HEK293 (cell line): ENCODE results near the gene HOXA4.
A peak's percentile ranks its signal among the peaks of the same experiment; 100 is the strongest.

ENCODE experiments used
- HOXA7 ChIP-seq: sonication (generic); formaldehyde crosslinking; IDR thresholded peaks from 2 replicates; pipeline ENCODE4 v1.8.1; 2022; ENCODE audit warnings: missing genetic modification reagents, borderline replicate concordance
- KLF1 ChIP-seq: fragments of 450-650 bp; formaldehyde crosslinking; IDR thresholded peaks from 2 replicates; pipeline ENCODE4 v1.5.1; 2016; ENCODE audit warnings: missing biosample characterization, missing genetic modification characterization
- KLF7 ChIP-seq: fragments of 450-650 bp; formaldehyde crosslinking; IDR thresholded peaks from 2 replicates; pipeline ENCODE4 v1.5.1; 2016; ENCODE audit warnings: missing biosample characterization, missing genetic modification characterization, borderline replicate concordance
- MZF1 ChIP-seq: fragments of 450-650 bp; formaldehyde crosslinking; IDR thresholded peaks from 2 replicates; pipeline ENCODE4 v1.5.1; 2017; ENCODE audit warnings: missing biosample characterization, missing genetic modification characterization, borderline replicate concordance
- OVOL3 ChIP-seq: fragments of 450-650 bp; formaldehyde crosslinking; IDR thresholded peaks from 2 replicates; pipeline ENCODE4 v1.5.1; 2016; ENCODE audit warnings: missing biosample characterization, missing genetic modification characterization
- PRDM2 ChIP-seq: fragments of 450-650 bp; formaldehyde crosslinking; IDR thresholded peaks from 2 replicates; pipeline ENCODE4 v1.5.1; 2016; ENCODE audit warnings: missing biosample characterization, missing genetic modification characterization, borderline replicate concordance
- SP7 ChIP-seq: fragments of 450-650 bp; formaldehyde crosslinking; IDR thresholded peaks from 2 replicates; pipeline ENCODE4 v1.5.1; 2016; ENCODE audit warnings: missing biosample characterization, missing genetic modification characterization
- ZBTB17 ChIP-seq: fragments of 450-650 bp; formaldehyde crosslinking; IDR thresholded peaks from 2 replicates; pipeline ENCODE4 v1.5.1; 2016; ENCODE audit warnings: missing biosample characterization, missing genetic modification characterization
- ZNF10 ChIP-seq: fragments of 450-650 bp; formaldehyde crosslinking; IDR thresholded peaks from 2 replicates; pipeline ENCODE4 v1.5.1; 2017; ENCODE audit warnings: missing biosample characterization, missing genetic modification characterization
- ZNF138 ChIP-seq: fragments of 450-650 bp; formaldehyde crosslinking; IDR thresholded peaks from 2 replicates; pipeline ENCODE4 v1.5.1; 2016; ENCODE audit warnings: missing biosample characterization, missing genetic modification characterization, borderline replicate concordance
- ZNF157 ChIP-seq: fragments of 450-650 bp; formaldehyde crosslinking; IDR thresholded peaks from 2 replicates; pipeline ENCODE4 v1.5.1; 2016; ENCODE audit warnings: missing biosample characterization, missing genetic modification characterization
- ZNF2 ChIP-seq: fragments of 450-650 bp; formaldehyde crosslinking; IDR thresholded peaks from 2 replicates; pipeline ENCODE4 v1.5.1; 2016; ENCODE audit warnings: missing biosample characterization, missing genetic modification characterization
- ZNF274 ChIP-seq, 2 experiments: fragments of 200-500 bp in 1 of 2; fragments of 450-650 bp in 1 of 2; sonication (Bioruptor generic) in 1 of 2; formaldehyde crosslinking in 1 of 2; IDR thresholded peaks; 2 replicates each; pipeline versions ENCODE4 v1.5.1 to v1.6.1; 2014 to 2016; ENCODE audit warnings: borderline replicate concordance in 1 of 2, inconsistent platforms in 1 of 2, low read length in 1 of 2, missing biosample characterization in 1 of 2, missing genetic modification characterization in 1 of 2
- ZNF311 ChIP-seq: fragments of 450-650 bp; formaldehyde crosslinking; IDR thresholded peaks from 2 replicates; pipeline ENCODE4 v1.5.1; 2017; ENCODE audit warnings: missing biosample characterization, missing genetic modification characterization, borderline replicate concordance
- ZNF48 ChIP-seq: fragments of 450-650 bp; formaldehyde crosslinking; IDR thresholded peaks from 2 replicates; pipeline ENCODE4 v1.5.1; 2016; ENCODE audit warnings: missing biosample characterization, missing genetic modification characterization
- ZNF544 ChIP-seq: fragments of 450-650 bp; formaldehyde crosslinking; IDR thresholded peaks from 2 replicates; pipeline ENCODE4 v1.5.0; 2017; ENCODE audit warnings: missing biosample characterization, missing genetic modification characterization
- ZNF561 ChIP-seq: fragments of 450-650 bp; IDR thresholded peaks from 2 replicates; pipeline ENCODE4 v1.5.1; 2018; ENCODE audit warnings: missing biosample characterization, missing genetic modification characterization, borderline replicate concordance
- ZNF571 ChIP-seq: fragments of 450-650 bp; formaldehyde crosslinking; IDR thresholded peaks from 2 replicates; pipeline ENCODE4 v1.5.0; 2017; ENCODE audit warnings: missing biosample characterization, missing genetic modification characterization
- ZNF624 ChIP-seq: fragments of 450-650 bp; formaldehyde crosslinking; IDR thresholded peaks from 2 replicates; pipeline ENCODE4 v1.5.1; 2017; ENCODE audit warnings: missing biosample characterization, missing genetic modification characterization
- ZNF629 ChIP-seq: fragments of 450-650 bp; formaldehyde crosslinking; IDR thresholded peaks from 2 replicates; pipeline ENCODE4 v1.5.1; 2017; ENCODE audit warnings: missing biosample characterization, missing genetic modification characterization
- ZNF707 ChIP-seq: fragments of 450-650 bp; formaldehyde crosslinking; IDR thresholded peaks from 2 replicates; pipeline ENCODE4 v1.5.1; 2016; ENCODE audit warnings: missing biosample characterization, missing genetic modification characterization
- ZNF747 ChIP-seq: fragments of 450-650 bp; formaldehyde crosslinking; IDR thresholded peaks from 2 replicates; pipeline ENCODE4 v1.5.1; 2016; ENCODE audit warnings: missing biosample characterization, missing genetic modification characterization
- ZSCAN5A ChIP-seq: fragments of 450-650 bp; formaldehyde crosslinking; IDR thresholded peaks from 2 replicates; pipeline ENCODE4 v1.5.1; 2016; ENCODE audit warnings: missing biosample characterization, missing genetic modification characterization
- TF ChIP-seq, protein P1 (sequence below): fragments of 450-650 bp; formaldehyde crosslinking; IDR thresholded peaks from 2 replicates; pipeline ENCODE4 v1.5.1; 2017; ENCODE audit warnings: missing biosample characterization, missing genetic modification characterization
- TF ChIP-seq, protein P2 (sequence below): fragments of 450-650 bp; formaldehyde crosslinking; IDR thresholded peaks from 2 replicates; pipeline ENCODE4 v1.5.1; 2016; ENCODE audit warnings: missing biosample characterization, missing genetic modification characterization
- TF ChIP-seq, protein P3 (sequence below): fragments of 450-650 bp; formaldehyde crosslinking; IDR thresholded peaks from 2 replicates; pipeline ENCODE4 v1.5.1; 2016; ENCODE audit warnings: missing biosample characterization, missing genetic modification characterization

The HOXA4 gene

DNA sequence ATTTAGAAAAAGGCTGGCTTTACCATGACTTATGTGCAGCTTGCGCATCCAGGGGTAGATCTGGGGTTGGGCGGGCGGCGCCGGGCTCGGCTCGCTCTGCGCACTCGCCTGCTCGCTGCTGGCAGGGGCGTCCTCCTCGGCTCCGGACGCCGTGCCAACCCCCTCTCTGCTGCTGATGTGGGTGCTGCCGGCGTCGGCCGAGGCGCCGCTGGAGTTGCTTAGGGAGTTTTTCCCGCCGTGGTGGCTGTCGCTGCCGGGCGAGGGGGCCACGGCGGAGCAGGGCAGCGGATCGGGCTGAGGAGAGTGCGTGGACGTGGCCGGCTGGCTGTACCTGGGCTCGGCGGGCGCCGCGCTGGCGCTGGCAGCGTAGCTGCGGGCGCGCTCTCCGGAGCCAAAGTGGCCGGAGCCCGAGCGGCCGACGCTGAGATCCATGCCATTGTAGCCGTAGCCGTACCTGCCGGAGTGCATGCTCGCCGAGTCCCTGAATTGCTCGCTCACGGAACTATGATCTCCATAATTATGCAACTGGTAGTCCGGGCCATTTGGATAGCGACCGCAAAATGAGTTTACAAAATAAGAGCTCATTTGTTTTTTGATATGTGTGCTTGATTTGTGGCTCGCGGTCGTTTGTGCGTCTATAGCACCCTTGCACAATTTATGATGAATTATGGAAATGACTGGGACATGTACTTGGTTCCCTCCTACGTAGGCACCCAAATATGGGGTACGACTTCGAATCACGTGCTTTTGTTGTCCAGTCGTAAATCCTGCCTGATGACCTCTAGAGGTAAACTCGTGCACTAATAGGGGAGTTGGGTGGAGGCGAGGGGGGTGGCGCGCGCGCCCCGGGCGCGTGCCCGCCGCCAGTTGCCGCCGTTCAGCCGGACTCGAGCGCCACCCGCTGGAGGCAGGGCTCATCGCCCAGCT lies 12.7 kb upstream of the HOXA4 start, which contains the start of gene HOXA5 (continued):
- TF ChIP-seq SP7 (peak; percentile 63), HOXA7 (CRISPR knock-in tag) (no peak), KLF7 (no peak), PRDM2 (tag by site-specific recombination) (no peak), ZBTB17 (tag by site-specific recombination) (no peak; the same call in 1 of the 2 replicates), ZNF157 (tag by site-specific recombination) (no peak), ZNF274 (IDR thresholded peaks at IDR 0.05; ENCODE audit: low read length) (no peak), ZNF274 (tag by site-specific recombination; IDR thresholded peaks at IDR 0.05; ENCODE audit: borderline replicate concordance) (no peak), KLF1 (tag by site-specific recombination) (0 out of 2 replicates have a peak, but pooled peaks have one; percentile 32), ZNF624 (tag by site-specific recombination) (no peak), ZNF747 (tag by site-specific recombination) (no peak), ZNF544 (tag by site-specific recombination) (no peak), ZSCAN5A (tag by site-specific recombination) (no peak), ZNF10 (tag by site-specific recombination) (no peak), MZF1 (tag by site-specific recombination) (no peak), ZNF138 (tag by site-specific recombination) (no peak), ZNF571 (tag by site-specific recombination) (no peak), ZNF2 (tag by site-specific recombination) (no peak), ZNF311 (tag by site-specific recombination) (no peak), ZNF561 (no peak), OVOL3 (tag by site-specific recombination) (peak; percentile 73; the same call in 1 of the 2 replicates), ZNF629 (tag by site-specific recombination) (peak; percentile 88), ZNF48 (tag by site-specific recombination) (no peak), ZNF707 (tag by site-specific recombination) (no peak)
- TF ChIP-seq, protein P1, sequence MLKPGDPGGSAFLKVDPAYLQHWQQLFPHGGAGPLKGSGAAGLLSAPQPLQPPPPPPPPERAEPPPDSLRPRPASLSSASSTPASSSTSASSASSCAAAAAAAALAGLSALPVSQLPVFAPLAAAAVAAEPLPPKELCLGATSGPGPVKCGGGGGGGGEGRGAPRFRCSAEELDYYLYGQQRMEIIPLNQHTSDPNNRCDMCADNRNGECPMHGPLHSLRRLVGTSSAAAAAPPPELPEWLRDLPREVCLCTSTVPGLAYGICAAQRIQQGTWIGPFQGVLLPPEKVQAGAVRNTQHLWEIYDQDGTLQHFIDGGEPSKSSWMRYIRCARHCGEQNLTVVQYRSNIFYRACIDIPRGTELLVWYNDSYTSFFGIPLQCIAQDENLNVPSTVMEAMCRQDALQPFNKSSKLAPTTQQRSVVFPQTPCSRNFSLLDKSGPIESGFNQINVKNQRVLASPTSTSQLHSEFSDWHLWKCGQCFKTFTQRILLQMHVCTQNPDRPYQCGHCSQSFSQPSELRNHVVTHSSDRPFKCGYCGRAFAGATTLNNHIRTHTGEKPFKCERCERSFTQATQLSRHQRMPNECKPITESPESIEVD (tag by site-specific recombination) = peak; percentile 72
- TF ChIP-seq, protein P2, sequence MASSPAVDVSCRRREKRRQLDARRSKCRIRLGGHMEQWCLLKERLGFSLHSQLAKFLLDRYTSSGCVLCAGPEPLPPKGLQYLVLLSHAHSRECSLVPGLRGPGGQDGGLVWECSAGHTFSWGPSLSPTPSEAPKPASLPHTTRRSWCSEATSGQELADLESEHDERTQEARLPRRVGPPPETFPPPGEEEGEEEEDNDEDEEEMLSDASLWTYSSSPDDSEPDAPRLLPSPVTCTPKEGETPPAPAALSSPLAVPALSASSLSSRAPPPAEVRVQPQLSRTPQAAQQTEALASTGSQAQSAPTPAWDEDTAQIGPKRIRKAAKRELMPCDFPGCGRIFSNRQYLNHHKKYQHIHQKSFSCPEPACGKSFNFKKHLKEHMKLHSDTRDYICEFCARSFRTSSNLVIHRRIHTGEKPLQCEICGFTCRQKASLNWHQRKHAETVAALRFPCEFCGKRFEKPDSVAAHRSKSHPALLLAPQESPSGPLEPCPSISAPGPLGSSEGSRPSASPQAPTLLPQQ = no peak
- TF ChIP-seq, protein P3, sequence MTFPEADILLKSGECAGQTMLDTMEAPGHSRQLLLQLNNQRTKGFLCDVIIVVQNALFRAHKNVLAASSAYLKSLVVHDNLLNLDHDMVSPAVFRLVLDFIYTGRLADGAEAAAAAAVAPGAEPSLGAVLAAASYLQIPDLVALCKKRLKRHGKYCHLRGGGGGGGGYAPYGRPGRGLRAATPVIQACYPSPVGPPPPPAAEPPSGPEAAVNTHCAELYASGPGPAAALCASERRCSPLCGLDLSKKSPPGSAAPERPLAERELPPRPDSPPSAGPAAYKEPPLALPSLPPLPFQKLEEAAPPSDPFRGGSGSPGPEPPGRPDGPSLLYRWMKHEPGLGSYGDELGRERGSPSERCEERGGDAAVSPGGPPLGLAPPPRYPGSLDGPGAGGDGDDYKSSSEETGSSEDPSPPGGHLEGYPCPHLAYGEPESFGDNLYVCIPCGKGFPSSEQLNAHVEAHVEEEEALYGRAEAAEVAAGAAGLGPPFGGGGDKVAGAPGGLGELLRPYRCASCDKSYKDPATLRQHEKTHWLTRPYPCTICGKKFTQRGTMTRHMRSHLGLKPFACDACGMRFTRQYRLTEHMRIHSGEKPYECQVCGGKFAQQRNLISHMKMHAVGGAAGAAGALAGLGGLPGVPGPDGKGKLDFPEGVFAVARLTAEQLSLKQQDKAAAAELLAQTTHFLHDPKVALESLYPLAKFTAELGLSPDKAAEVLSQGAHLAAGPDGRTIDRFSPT (tag by site-specific recombination) = peak; percentile 84
